Measurements from ENCODE around the gene SLFN11.
"Not testable (repeated sequence)": the region's sequence is repeated elsewhere in the genome, so short reads cannot be mapped to it uniquely, and the experiment has no call there.

The SLFN11 gene
- total RNA-seq: 42.0 to 62.1 reads per million in 2 donors

DNA sequence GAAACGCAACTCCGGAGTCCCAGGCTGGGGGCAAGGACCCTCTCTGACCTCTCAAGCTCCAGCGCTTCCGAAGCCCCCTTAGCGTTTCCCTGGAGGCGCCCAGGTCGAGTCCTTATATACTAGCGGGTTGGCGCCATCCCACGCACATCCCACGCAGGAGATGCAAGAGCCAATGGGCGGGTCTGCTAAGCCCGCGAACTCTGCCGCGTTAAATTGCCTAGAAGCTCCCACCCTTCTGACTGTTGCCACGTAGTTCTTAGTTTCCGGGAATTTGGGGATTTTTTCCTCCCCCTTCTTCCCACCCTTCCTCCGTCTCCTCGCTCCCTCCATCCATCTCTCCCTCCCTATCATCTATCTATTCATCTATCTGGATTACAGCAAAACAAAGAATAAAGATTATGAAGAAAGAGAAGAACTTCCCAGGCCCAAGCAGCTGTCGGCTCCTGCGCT, at the start of gene SLFN11:
TSS of gene SLFN11 (minus strand) at position 88 of the 450 bp plus-strand sequence. CDS start 9,814 bp downstream, outside the sequence.
- DNase-seq: peak; percentile 79

GRCh38 chr17:35421069-35421468, 47.6 kb upstream of the SLFN11 start:
- not testable (repeated sequence) for DNase-seq

GRCh38 chr17:35416659-35417058, 43.2 kb upstream of the SLFN11 start:
- DNase-seq: no peak

DNA sequence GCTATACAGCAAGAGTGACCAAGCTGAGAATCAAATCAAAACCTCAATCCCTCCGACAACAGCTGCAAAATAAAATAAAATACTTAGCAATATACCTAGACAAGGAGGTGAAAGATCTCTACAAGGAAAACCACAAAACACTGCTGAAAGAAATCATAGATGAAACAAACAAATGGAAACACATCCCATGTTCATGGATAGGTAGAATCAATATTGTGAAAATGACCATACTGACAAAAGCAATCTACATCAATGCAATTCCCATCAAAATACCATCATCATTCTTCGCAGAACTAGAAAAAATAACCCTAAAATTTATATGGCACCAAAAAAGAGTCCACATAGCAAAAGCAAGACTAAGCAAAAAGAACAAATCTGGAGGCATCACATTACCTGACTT, 41.3 kb upstream of the SLFN11 start:
- DNase-seq: not testable (repeated sequence)

- DNase-seq: no peak
Measured at GRCh38 chr17:35414247-35414646, 40.8 kb upstream of the SLFN11 start.

GRCh38 chr17:35407531-35407930, 34.1 kb upstream of the SLFN11 start:
- DNase-seq: no peak

- no peak for DNase-seq
Measured at GRCh38 chr17:35406568-35406967, 33.1 kb upstream of the SLFN11 start.

GRCh38 chr17:35404360-35404759, 30.9 kb upstream of the SLFN11 start:
- DNase-seq: no peak

DNA sequence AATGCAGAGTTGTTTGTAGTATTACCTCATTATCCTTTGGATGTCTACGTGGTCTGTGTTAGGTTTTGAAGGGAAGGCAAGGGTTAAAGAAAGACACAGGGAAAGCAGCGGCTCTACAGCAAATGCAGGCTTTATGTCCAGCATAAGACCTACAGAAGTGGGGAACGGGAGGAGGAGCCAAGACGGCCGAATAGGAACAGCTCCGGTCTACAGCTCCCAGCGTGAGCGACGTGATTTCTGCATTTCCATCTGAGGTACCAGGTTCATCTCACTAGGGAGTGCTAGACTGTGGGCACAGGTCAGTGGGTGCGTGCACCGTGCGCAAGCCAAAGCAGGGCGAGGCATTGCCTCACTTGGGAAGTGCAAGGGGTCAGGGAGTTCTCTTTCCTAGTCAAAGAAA, 20.4 kb upstream of the SLFN11 start:
- DNase-seq: not testable (repeated sequence)

GRCh38 chr17:35390663-35391062, 17.2 kb upstream of the SLFN11 start:
- DNase-seq: no peak

DNA sequence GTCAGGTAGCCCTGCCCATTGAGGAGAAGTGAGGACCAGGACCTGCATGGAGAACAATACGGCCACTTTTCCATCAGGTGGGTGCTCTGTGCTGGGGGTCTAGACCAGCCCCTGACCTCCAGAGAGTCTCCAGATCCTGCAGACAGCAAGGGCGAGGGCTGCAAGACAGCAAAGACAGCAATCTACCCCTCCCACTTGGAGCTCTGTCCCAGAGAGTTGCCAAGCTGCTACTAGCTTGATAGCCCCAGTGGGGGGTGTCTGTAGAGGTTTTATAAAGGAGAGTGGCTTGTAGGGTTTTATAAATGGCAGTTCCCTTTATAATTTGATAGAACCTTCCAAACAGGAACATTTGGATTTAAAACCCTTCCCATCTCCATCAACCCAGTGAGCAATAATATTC, 16.7 kb upstream of the SLFN11 start:
- no peak for DNase-seq

- DNase-seq: no peak
Measured at GRCh38 chr17:35387496-35387895, 14.1 kb upstream of the SLFN11 start.

- DNase-seq: no peak
Measured at GRCh38 chr17:35377706-35378105, 4.3 kb upstream of the SLFN11 start.

DNA sequence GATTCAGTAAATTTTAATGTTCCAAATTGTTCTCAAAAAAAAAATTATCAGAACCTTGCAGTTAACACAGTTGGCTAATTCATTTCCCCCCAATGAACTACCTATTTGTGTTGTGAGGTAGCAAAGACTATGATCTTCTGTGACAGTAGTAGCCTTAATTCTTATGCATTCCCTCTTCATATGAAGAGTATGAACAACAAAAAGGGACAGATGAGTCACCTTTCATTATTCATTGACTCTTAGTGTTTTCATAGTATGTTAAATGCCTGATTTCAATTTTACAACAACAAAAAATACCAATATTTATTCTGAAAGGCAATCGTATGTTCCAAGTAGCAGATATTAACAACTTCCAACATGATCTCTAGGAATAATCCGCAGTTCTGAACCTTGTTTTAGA, 3.6 kb upstream of the SLFN11 start:
- DNase-seq: no peak

DNA sequence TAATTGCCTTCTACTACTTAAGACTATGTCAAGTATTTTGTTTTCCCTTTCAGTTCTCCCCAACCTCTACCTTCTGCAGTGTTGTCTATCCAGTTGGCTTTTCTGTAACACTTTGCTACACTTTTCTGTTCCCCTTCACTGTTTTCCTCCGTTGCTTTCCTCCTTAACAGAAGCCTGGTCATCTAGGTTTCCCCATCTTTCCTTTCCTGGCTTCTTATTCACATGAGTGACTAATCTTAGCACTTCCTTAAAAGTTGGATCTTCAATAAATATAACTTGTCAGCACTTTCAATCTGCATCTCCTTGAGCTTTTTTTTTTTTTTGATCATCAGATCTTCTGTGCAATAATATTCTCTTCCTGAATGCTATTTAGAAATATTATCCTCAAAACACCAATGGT, 2.8 kb upstream of the SLFN11 start:
- no peak for DNase-seq

DNA sequence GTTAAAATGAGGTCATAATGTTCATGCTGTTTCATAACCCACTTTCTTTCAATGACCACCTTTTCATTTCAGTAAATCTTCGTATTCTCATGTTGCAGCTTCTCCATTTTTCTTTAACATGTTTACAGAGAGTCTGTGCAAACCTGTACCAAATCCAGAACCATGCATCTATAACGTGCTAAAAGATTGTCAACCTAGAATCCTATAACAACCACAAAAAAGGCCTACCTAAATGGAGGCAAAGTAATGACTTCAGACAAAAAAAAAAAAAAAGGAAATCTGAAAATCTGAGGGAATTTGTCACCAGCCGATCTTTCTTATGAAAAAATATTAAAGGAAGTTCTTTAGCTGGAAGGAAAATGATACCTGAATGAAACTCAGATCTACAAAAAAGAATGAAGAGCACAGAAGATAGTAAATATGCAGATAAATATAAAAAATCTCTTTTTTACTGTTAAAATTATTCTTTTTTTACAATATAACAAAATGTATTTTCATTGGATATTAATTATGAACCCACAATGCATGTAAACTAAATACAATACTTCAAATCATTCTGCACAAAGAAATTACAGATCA, 1.4 kb upstream of the SLFN11 start:
- DNase-seq: no peak

GRCh38 chr17:35373984-35374765, 754 bp upstream of the SLFN11 start:
- DNase-seq: peak; percentile 10

DNA sequence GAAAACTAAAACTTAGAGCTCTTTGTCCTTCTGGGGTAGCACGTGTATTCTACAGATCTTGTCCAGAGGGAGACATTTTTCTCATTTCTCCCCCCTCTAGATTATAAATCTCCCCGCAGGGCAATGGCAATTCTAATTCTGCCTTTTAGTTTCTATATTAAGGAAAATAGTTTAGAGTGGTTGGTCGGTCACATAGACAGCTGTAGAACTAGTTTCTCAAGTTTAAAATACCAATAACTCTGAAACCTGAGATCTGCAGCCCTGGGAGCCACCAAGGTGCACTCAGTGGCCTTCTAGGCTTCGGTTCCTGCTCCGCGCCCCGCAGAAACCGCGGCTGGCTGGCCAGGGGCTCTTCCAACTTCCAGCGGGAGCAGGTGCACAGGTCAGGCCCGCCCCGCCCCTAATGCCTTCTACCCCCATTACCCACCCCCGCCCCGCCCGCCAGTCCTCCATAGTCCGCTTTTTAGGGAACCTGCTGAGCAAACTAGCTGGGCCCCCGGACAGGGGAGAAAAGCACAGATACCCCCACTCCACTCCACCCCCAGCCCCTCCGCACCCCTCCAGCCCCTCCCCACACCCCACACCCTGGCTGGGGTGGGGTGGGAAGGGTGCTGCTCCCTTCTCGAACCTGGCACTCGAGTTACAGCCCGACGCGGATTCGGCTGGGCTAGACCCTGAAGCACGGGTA, 431 bp downstream of the SLFN11 start:
- peak; percentile 16 for DNase-seq

DNA sequence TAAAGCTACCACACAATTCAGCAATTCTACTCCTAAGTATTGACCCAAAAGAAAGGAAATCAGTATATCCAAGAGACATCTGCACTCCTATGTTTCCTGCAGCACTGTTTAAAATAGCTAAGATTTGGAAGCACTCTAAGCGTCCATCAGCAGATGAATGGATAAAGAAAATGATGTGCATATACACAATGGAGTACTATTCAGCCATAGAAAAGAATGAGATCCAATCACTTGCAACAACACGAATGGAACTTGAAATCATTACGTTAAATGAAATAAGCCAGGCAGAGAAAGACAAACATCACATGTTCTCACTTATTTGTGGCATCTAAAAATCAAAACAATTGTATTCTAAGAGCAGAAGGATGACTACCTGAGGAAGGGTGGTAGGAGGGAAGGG, 1.5 kb downstream of the SLFN11 start:
- no peak for DNase-seq

GRCh38 chr17:35368081-35368830, 5.2 kb downstream of the SLFN11 start:
- DNase-seq: no peak

DNA sequence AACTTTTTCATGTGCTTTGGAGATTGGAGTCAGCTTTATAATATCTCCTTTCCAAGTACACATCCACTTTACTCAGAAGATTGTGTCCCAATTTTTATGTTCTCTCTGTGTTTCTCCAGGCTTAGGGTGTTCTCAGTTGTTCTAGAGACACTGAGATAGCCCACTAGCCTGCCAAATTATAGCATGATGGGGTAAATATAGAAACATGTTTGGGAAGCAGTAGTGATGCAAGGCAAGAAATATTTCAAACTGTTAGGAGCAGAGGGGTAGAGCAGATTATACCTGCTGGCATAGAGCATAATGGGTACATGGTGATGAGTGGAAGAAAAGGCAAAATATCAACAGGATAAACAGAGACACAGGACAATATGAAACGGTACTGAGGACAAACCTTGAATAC, 12.4 kb downstream of the SLFN11 start:
- no peak for DNase-seq

DNA sequence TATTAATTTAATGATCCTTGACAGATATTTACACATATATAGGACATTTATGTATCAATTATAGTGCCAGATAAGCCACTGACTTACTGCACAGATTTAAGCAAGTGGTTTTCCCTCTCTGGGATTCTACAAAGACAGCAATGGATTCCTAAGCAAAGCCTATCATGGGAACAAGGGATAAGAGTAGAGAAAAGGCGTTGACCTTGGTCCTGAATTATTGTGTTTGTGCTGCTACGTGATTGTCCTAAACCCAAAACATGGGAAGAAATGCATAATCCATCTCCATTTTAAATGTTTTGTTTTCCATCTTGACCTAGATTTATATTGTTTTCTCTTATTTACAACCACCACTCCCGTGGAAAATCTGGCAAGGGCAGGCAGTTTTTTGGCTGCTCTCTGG, 14.0 kb downstream of the SLFN11 start:
- DNase-seq: no peak

- no peak for DNase-seq
Measured at GRCh38 chr17:35352284-35352683, 21.1 kb downstream of the SLFN11 start.
